GM23338 (cell line): ENCODE measurements around the gene DFFB. TPM values are rescaled to one million over a fixed set of nuclear protein-coding genes. Genes with fewer than 3 reads are reported as not detected.

Experiments
- ATAC-seq: fragments of 200-7000 bp; cut with Tn5 transposase; 3 replicates; pipeline ENCODE4 v1.9.1; 2020
- DNase-seq: peaks from one replicate; pipeline ENCODE4 v3.0.0-alpha.2; 2015; ENCODE audit warnings: low spot score
- H2AFZ ChIP-seq: fragments of 200-600 bp; sonication (generic); 2 replicates; pipeline ENCODE4 v1.8.0; 2016; ENCODE audit warnings: antibody characterized with exemption, mild to moderate bottlenecking, moderate library complexity
- H3F3A ChIP-seq: fragments of 200-600 bp; sonication (generic); replicated peaks from 2 replicates; pipeline ENCODE4 v1.8.0; 2017; ENCODE audit warnings: antibody characterized with exemption, mixed run types, low read depth
- H3K27ac ChIP-seq: fragments of 200-600 bp; sonication (generic); 2 replicates; pipeline ENCODE4 v1.6.1; 2016; ENCODE audit warnings: low read depth
- H3K27me3 ChIP-seq: fragments of 200-600 bp; sonication (generic); 2 replicates; pipeline ENCODE4 v1.8.0; 2016; ENCODE audit warnings: mild to moderate bottlenecking, mixed run types, moderate library complexity; ENCODE audit not compliant: insufficient read depth
- H3K36me3 ChIP-seq: fragments of 200-600 bp; sonication (generic); 2 replicates; pipeline ENCODE4 v1.8.0; 2016; ENCODE audit warnings: mild to moderate bottlenecking; ENCODE audit not compliant: insufficient read depth
- H3K4me1 ChIP-seq: fragments of 200-600 bp; sonication (generic); 2 replicates; pipeline ENCODE4 v1.8.0; 2016; ENCODE audit warnings: mild to moderate bottlenecking, moderate library complexity; ENCODE audit not compliant: insufficient read depth
- H3K4me2 ChIP-seq: fragments of 200-600 bp; sonication (generic); 2 replicates; pipeline ENCODE4 v1.7.1; 2017; ENCODE audit warnings: mixed run types
- H3K4me3 ChIP-seq: fragments of 200-600 bp; sonication (generic); 2 replicates; pipeline ENCODE4 v1.6.1; 2016; ENCODE audit warnings: mixed run types
- H3K79me2 ChIP-seq: fragments of 200-600 bp; sonication (generic); replicated peaks from 2 replicates; pipeline ENCODE4 v1.8.0; 2017; ENCODE audit warnings: mild to moderate bottlenecking; ENCODE audit not compliant: insufficient read depth
- H3K9me2 ChIP-seq: fragments of 200-600 bp; sonication (generic); 2 replicates; pipeline ENCODE4 v1.8.0; 2017; ENCODE audit not compliant: insufficient read depth
- H4K20me1 ChIP-seq: fragments of 200-600 bp; sonication (generic); replicated peaks from 2 replicates; pipeline ENCODE4 v1.8.0; 2017; ENCODE audit warnings: mild to moderate bottlenecking; ENCODE audit not compliant: insufficient read depth
- H3K27ac Mint-ChIP-seq: 2 replicates; pipeline ENCODE4 v1.8.0; 2020; ENCODE audit warnings: inconsistent platforms, mild to moderate bottlenecking, moderate library complexity, mixed read lengths
- H3K27me3 Mint-ChIP-seq: 3 replicates; pipeline ENCODE4 v1.8.0; 2022; ENCODE audit warnings: low read depth, mild to moderate bottlenecking, moderate library complexity, mixed read lengths, inconsistent platforms; ENCODE audit not compliant: insufficient read depth, poor library complexity
- H3K36me3 Mint-ChIP-seq: 3 replicates; pipeline ENCODE4 v1.8.0; 2021; ENCODE audit warnings: low read depth, mild to moderate bottlenecking, inconsistent platforms, moderate library complexity, mixed read lengths
- H3K4me1 Mint-ChIP-seq: 3 replicates; pipeline ENCODE4 v1.8.0; 2020; ENCODE audit warnings: mild to moderate bottlenecking, inconsistent platforms, mixed read lengths
- H3K4me3 Mint-ChIP-seq: 3 replicates; pipeline ENCODE4 v1.8.0; 2021; ENCODE audit warnings: moderate library complexity, mild to moderate bottlenecking, inconsistent platforms, mixed read lengths
- H3K9me3 Mint-ChIP-seq: 3 replicates; pipeline ENCODE4 v1.8.0; 2020; ENCODE audit warnings: moderate library complexity, mild to moderate bottlenecking, inconsistent platforms, mixed read lengths
- CREB1 ChIP-seq: fragments of 250-450 bp; sonication (Bioruptor Pico); IDR thresholded peaks from 2 replicates; pipeline ENCODE4 v1.5.0; 2020; ENCODE audit warnings: low read depth, mild to moderate bottlenecking, moderate library complexity
- EZH2phosphoT487 ChIP-seq: fragments of 200-600 bp; sonication (generic); IDR thresholded peaks from one replicate; pipeline ENCODE4 v1.8.1; 2018; ENCODE audit warnings: antibody characterized with exemption; ENCODE audit not compliant: unreplicated experiment
- JUNB ChIP-seq: IDR thresholded peaks from one replicate; pipeline ENCODE4 v1.6.1; 2016; ENCODE audit warnings: antibody characterized with exemption; ENCODE audit not compliant: unreplicated experiment
- POLR2AphosphoS5 ChIP-seq: IDR thresholded peaks from 2 replicates; pipeline ENCODE4 v1.6.1; 2016; ENCODE audit warnings: antibody characterized with exemption, low read depth
- ZNF114 ChIP-seq: fragments of 250-450 bp; sonication (Bioruptor Pico); IDR thresholded peaks from 2 replicates; pipeline ENCODE4 v1.5.0; 2020; ENCODE audit warnings: mild to moderate bottlenecking, moderate library complexity
- ZNF331 ChIP-seq: fragments of 250-450 bp; sonication (Bioruptor Pico); IDR thresholded peaks from 2 replicates; pipeline ENCODE4 v1.5.0; 2020; ENCODE audit warnings: low read depth, mild to moderate bottlenecking, moderate library complexity
- polyA plus RNA-seq: library from polyadenylated mRNA; unstranded; fragments of >200 nt; fragmentation: Nextera tagmentation; extraction: Ambion mirVana; gene quantifications from 2 replicates; pipeline ENCODE4 v1.2.1, GENCODE V29; 2016
- total RNA-seq: library from RNA; depleted of rRNA; stranded (reverse); fragments of >200 nt; shearing (Covaris generic); gene quantifications from 2 replicates; pipeline ENCODE4 v1.2.3, GENCODE V29; 2014
- TF ChIP-seq, protein P1 (sequence below): IDR thresholded peaks from 2 replicates; pipeline ENCODE4 v1.6.1; 2016; ENCODE audit warnings: antibody characterized with exemption
- TF ChIP-seq, protein P2 (sequence below), 2 experiments: fragments of 200-600 bp in 1 of 2; sonication (generic) in 1 of 2; conservative IDR thresholded peaks; 2 replicates each; pipeline versions ENCODE4 v1.5.1 to v1.6.1; 2016 to 2017; ENCODE audit warnings: antibody characterized with exemption in 2 of 2, low read depth in 2 of 2, mild to moderate bottlenecking in 2 of 2, moderate library complexity in 1 of 2
- TF ChIP-seq, protein P3 (sequence below): fragments of 250-450 bp; sonication (Bioruptor Pico); IDR thresholded peaks from 2 replicates; pipeline ENCODE4 v1.5.0; 2020; ENCODE audit warnings: mild to moderate bottlenecking, moderate library complexity

The DFFB gene
- total and polyA plus RNA-seq, 2 experiments from 2014 or later: 6.5 to 18.1 TPM

DNA sequence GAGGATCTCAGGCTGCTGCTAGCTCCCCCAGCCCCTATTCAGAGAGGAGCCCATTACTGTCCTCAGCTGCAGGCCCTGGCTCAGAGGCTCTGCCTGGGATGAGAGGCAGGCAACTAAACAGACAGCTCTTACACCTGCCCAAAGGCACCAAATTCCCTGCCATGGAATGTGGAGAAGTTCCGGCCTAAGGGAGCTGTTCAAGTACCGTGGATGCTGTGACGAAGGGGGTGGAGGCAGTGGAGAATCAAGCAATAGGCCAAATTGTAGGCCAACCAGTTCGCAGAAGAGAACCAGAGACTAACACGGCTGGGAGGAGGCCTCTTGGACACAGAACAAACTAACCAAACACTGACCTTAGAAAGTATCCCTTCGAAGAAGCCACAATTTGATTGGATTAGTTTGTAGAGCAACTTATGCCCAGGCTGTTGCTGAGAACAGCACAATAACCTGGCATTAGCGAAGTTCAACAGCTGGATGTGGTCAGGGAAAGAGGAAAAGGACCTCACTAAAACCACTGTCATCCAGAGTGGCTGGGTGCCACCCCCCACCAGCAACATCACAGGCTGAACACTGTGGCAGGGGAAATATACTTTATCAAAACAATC lies 39.2 kb downstream of the DFFB start:
- H3K4me1 ChIP-seq: 0 out of 2 replicates have a peak, but pooled peaks cover 4% of the 10 kb centered on the region
- H3K4me3 Mint-ChIP-seq: no peak overlapping the region
- H3K27me3 Mint-ChIP-seq: peaks cover 8% of the 10 kb centered on the region
- peaks cover 66% of the 10 kb centered on the region for H3K79me2 ChIP-seq
- no peaks in the 10 kb centered on the region for H3K9me2 ChIP-seq
- ATAC-seq (no peak), DNase-seq (no peak)
- peaks cover 12% of the 10 kb centered on the region for H3K36me3 Mint-ChIP-seq
- no peak overlapping the region for H3K4me2 ChIP-seq
- peaks cover 3% of the 10 kb centered on the region; the same call in 1 of the 2 replicates for H3F3A ChIP-seq
- no peak overlapping the region for H2AFZ ChIP-seq
- H3K4me1 Mint-ChIP-seq: peaks cover 9% of the 10 kb centered on the region; the same call in 1 of the 3 replicates
- TF ChIP-seq, protein P1, sequence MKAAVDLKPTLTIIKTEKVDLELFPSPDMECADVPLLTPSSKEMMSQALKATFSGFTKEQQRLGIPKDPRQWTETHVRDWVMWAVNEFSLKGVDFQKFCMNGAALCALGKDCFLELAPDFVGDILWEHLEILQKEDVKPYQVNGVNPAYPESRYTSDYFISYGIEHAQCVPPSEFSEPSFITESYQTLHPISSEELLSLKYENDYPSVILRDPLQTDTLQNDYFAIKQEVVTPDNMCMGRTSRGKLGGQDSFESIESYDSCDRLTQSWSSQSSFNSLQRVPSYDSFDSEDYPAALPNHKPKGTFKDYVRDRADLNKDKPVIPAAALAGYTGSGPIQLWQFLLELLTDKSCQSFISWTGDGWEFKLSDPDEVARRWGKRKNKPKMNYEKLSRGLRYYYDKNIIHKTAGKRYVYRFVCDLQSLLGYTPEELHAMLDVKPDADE: no peak
- TF ChIP-seq ZNF114 (CRISPR knock-in tag): no peak
- no peak for TF ChIP-seq JUNB
- no peak for TF ChIP-seq POLR2AphosphoS5
- TF ChIP-seq CREB1 (CRISPR knock-in tag): no peak
- H3K9me3 Mint-ChIP-seq: peaks cover 11% of the 10 kb centered on the region; the same call in 2 of the 3 replicates
- H4K20me1 ChIP-seq: peaks cover 14% of the 10 kb centered on the region; the same call in 1 of the 2 replicates
- no peaks in the 10 kb centered on the region for H3K27me3 ChIP-seq
- no peak overlapping the region for H3K4me3 ChIP-seq
- H3K27ac ChIP-seq: no peak overlapping the region
- H3K36me3 ChIP-seq: no peaks in the 10 kb centered on the region
- peak overlapping the region; percentile 66 for H3K27ac Mint-ChIP-seq

DNA sequence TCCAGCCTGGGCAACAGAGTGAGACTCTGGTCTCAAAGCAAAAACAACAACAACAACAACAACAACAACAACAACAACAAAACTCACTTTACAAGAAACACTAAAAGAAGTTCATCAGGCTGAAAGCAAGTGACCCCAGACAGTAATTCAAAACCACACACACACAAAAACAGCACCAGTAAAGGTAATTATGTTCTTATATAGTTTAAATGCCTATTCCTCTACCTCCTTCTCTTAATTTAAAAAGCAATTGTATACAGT lies 41.1 kb downstream of the DFFB start:
- Histone ChIP-seq H3F3A (peaks cover 3% of the 10 kb centered on the region; the same call in 1 of the 2 replicates), H3K9me2 (no peaks in the 10 kb centered on the region), H3K4me3 (no peak overlapping the region), H3K4me1 (0 out of 2 replicates have a peak, but pooled peaks cover 4% of the 10 kb centered on the region), H3K27me3 (no peaks in the 10 kb centered on the region), H3K27ac (no peak overlapping the region), H3K4me2 (peak overlapping the region; percentile 93; the same call in 1 of the 2 replicates), H4K20me1 (peaks cover 12% of the 10 kb centered on the region; the same call in 1 of the 2 replicates), H3K36me3 (no peaks in the 10 kb centered on the region), H2AFZ (no peak overlapping the region), H3K79me2 (peaks cover 61% of the 10 kb centered on the region)
- Mint-ChIP-seq H3K27me3 (peaks cover 8% of the 10 kb centered on the region), H3K4me3 (peak overlapping the region; percentile 94), H3K36me3 (peaks cover 9% of the 10 kb centered on the region; the same call in 2 of the 3 replicates), H3K9me3 (peaks cover 11% of the 10 kb centered on the region; the same call in 2 of the 3 replicates), H3K4me1 (peaks cover 12% of the 10 kb centered on the region; the same call in 2 of the 3 replicates), H3K27ac (no peak overlapping the region)
- ATAC-seq (no peak), DNase-seq (no peak)
- TF ChIP-seq, protein P2, sequence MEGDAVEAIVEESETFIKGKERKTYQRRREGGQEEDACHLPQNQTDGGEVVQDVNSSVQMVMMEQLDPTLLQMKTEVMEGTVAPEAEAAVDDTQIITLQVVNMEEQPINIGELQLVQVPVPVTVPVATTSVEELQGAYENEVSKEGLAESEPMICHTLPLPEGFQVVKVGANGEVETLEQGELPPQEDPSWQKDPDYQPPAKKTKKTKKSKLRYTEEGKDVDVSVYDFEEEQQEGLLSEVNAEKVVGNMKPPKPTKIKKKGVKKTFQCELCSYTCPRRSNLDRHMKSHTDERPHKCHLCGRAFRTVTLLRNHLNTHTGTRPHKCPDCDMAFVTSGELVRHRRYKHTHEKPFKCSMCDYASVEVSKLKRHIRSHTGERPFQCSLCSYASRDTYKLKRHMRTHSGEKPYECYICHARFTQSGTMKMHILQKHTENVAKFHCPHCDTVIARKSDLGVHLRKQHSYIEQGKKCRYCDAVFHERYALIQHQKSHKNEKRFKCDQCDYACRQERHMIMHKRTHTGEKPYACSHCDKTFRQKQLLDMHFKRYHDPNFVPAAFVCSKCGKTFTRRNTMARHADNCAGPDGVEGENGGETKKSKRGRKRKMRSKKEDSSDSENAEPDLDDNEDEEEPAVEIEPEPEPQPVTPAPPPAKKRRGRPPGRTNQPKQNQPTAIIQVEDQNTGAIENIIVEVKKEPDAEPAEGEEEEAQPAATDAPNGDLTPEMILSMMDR (conservative IDR thresholded peaks at IDR 0.05; ENCODE audit: low read depth in 2 of 2): no peak
- TF ChIP-seq, protein P1: no peak
- TF ChIP-seq ZNF114 (CRISPR knock-in tag) (no peak), POLR2AphosphoS5 (no peak), ZNF331 (CRISPR knock-in tag) (no peak), EZH2phosphoT487 (no peak)
- TF ChIP-seq, protein P3, sequence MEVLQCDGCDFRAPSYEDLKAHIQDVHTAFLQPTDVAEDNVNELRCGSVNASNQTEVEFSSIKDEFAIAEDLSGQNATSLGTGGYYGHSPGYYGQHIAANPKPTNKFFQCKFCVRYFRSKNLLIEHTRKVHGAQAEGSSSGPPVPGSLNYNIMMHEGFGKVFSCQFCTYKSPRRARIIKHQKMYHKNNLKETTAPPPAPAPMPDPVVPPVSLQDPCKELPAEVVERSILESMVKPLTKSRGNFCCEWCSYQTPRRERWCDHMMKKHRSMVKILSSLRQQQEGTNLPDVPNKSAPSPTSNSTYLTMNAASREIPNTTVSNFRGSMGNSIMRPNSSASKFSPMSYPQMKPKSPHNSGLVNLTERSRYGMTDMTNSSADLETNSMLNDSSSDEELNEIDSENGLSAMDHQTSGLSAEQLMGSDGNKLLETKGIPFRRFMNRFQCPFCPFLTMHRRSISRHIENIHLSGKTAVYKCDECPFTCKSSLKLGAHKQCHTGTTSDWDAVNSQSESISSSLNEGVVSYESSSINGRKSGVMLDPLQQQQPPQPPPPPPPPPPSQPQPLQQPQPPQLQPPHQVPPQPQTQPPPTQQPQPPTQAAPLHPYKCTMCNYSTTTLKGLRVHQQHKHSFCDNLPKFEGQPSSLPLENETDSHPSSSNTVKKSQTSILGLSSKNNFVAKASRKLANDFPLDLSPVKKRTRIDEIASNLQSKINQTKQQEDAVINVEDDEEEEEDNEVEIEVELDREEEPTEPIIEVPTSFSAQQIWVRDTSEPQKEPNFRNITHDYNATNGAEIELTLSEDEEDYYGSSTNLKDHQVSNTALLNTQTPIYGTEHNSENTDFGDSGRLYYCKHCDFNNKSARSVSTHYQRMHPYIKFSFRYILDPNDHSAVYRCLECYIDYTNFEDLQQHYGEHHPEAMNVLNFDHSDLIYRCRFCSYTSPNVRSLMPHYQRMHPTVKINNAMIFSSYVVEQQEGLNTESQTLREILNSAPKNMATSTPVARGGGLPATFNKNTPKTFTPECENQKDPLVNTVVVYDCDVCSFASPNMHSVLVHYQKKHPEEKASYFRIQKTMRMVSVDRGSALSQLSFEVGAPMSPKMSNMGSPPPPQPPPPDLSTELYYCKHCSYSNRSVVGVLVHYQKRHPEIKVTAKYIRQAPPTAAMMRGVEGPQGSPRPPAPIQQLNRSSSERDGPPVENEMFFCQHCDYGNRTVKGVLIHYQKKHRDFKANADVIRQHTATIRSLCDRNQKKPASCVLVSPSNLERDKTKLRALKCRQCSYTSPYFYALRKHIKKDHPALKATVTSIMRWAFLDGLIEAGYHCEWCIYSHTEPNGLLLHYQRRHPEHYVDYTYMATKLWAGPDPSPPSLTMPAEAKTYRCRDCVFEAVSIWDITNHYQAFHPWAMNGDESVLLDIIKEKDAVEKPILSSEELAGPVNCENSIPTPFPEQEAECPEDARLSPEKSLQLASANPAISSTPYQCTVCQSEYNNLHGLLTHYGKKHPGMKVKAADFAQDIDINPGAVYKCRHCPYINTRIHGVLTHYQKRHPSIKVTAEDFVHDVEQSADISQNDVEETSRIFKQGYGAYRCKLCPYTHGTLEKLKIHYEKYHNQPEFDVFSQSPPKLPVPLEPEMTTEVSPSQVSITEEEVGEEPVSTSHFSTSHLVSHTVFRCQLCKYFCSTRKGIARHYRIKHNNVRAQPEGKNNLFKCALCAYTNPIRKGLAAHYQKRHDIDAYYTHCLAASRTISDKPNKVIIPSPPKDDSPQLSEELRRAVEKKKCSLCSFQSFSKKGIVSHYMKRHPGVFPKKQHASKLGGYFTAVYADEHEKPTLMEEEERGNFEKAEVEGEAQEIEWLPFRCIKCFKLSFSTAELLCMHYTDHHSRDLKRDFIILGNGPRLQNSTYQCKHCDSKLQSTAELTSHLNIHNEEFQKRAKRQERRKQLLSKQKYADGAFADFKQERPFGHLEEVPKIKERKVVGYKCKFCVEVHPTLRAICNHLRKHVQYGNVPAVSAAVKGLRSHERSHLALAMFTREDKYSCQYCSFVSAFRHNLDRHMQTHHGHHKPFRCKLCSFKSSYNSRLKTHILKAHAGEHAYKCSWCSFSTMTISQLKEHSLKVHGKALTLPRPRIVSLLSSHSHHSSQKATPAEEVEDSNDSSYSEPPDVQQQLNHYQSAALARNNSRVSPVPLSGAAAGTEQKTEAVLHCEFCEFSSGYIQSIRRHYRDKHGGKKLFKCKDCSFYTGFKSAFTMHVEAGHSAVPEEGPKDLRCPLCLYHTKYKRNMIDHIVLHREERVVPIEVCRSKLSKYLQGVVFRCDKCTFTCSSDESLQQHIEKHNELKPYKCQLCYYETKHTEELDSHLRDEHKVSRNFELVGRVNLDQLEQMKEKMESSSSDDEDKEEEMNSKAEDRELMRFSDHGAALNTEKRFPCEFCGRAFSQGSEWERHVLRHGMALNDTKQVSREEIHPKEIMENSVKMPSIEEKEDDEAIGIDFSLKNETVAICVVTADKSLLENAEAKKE (CRISPR knock-in tag): no peak
